ES-I3 (cell line): ENCODE data around the gene LIM2.
"Not testable (repeated sequence)": the region's sequence is repeated elsewhere in the genome, so short reads cannot be mapped to it uniquely, and the experiment has no call there.

Source experiments
- H3K36me3 ChIP-seq: 2 replicates; pipeline ENCODE4 v1.6.1; 2013; ENCODE audit warnings: mild to moderate bottlenecking, low read length, control low read depth, moderate library complexity; ENCODE audit not compliant: insufficient read depth
- H3K4me1 ChIP-seq: 2 replicates; pipeline ENCODE4 v1.6.1; 2013; ENCODE audit warnings: mild to moderate bottlenecking, control low read depth, low read length; ENCODE audit not compliant: insufficient read depth
- H3K9ac ChIP-seq: 2 replicates; pipeline ENCODE4 v1.6.1; 2013; ENCODE audit warnings: low read depth, mild to moderate bottlenecking, low read length, moderate library complexity
- H3K9me3 ChIP-seq: 2 replicates; pipeline ENCODE4 v1.6.1; 2013; ENCODE audit warnings: mild to moderate bottlenecking, low read length, moderate library complexity; ENCODE audit not compliant: control insufficient read depth, insufficient read depth

LIM2 gene

DNA sequence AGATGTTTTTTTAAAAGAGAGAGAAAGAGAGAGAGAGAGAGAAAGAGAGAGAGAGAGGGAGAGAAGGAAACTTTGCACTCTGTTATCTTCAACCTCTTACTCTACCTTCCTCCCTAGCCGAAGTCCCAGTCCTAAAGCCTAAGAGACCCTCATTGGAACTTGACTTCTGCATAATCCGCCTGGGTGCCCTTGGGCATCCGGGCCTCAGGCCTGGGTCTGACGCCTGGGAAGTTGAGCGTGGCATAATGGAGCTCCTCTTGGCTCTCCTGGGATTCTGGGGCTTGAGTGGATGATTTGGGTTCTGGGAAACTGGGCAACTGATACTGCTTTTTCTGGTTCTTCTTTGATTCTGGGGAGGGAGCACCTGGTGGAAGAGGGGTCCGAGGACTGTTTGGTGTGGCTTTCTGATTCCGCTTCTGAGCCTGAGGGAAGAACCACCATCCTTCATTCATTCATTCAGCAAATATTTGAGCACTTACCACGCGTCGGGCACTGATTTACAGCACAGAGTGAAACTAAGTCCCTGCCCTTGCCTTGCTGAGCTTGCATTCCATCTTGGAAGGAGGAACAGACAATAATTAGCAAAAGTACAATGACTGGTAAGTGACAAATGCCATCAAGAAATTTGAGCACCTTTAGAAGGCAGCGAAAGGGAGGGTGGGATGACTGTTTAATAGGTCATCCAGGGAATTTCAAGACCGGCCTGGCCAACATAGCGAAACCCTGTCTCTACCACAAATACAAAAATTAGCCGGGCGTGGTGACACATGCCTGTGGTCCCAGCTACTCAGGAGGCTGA, 23.4 kb upstream of the LIM2 start:
- peaks cover 18% of the 10 kb centered on the region; the same call in 1 of the 2 replicates for H3K4me1 ChIP-seq
- no peaks in the 10 kb centered on the region for H3K9me3 ChIP-seq
- no peak overlapping the region for H3K9ac ChIP-seq

DNA sequence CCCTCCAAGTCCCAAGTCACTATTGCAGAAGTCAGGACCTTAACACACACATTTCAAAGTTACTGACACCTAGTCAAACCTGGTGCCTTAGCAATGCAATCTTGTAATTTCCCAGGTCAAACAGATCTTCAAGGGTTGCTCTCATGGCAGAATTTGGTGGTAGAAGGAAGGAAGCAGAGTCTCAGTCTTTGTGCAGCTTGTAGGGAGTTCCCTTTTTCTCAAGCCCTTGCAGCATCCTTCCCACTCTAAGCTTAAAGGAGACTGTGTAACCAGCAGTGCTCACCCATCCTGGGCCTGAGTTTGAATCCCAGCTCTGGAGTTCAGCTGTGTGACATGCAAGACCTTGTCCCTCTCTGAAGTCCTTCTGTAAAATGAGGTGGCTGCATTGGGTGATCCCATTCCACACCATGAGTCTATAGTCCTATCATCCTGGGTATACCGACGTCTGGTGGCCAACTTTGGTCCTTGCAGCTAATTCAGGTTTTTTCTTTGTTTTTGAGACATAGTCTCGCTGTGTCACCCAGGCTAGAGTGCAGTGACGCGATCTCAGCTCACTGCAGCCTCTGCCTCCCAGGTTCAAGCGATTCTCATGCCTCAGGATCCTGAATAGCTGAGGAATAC, 19.8 kb upstream of the LIM2 start:
- Histone ChIP-seq H3K4me1 (peaks cover 18% of the 10 kb centered on the region; the same call in 1 of the 2 replicates), H3K36me3 (no peaks in the 10 kb centered on the region), H3K9me3 (peaks cover 3% of the 10 kb centered on the region; the same call in 1 of the 2 replicates), H3K9ac (no peak overlapping the region)

More for the DNA sequence above, 23.4 kb upstream of the LIM2 start:
- no peaks in the 10 kb centered on the region for H3K36me3 ChIP-seq

DNA sequence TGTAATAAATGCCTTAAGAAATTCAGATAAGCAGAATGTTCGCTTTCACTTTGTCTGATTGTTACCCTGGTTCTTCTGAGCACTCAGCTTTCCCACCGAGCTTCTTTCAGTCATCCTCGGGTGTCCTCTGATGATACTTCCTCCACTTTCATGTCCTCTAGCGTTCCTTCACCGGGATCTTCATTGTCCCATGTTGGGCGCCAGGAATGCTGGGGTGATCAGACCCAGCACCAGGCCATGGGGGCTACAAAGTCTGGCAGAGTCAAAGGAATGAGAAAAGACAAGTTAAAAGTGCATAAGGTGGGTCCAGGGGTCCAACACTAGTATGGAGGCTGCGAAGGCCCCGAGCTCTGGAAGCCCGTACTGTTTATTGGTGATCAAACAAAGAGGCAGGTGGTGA, 14.3 kb upstream of the LIM2 start:
- H3K4me1 ChIP-seq: no peaks in the 10 kb centered on the region
- no peak overlapping the region for H3K9ac ChIP-seq
- no peaks in the 10 kb centered on the region; the same call in 1 of the 2 replicates for H3K36me3 ChIP-seq
- H3K9me3 ChIP-seq: peaks cover 13% of the 10 kb centered on the region; the same call in 1 of the 2 replicates

DNA sequence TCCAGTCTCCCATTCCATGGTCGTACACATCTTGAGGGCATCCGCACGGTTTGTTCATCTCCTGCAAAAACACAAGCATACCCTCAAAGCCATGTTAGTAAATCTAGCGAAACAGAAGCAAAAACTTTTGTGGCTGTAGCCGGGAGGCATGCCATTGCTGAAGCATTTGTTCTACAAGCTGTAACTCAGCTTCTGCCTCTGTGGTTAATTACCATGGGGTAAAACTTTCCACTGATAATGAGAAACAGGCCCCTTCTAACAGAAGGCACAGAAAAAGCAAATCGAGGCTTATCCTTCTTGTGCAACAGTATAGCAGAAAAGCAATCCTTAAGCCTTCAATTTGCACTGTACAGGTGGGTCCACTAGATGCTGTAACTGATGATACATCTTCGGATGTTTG, 12.2 kb upstream of the LIM2 start:
- H3K9ac ChIP-seq, H3K4me1 ChIP-seq: not testable (repeated sequence)

DNA sequence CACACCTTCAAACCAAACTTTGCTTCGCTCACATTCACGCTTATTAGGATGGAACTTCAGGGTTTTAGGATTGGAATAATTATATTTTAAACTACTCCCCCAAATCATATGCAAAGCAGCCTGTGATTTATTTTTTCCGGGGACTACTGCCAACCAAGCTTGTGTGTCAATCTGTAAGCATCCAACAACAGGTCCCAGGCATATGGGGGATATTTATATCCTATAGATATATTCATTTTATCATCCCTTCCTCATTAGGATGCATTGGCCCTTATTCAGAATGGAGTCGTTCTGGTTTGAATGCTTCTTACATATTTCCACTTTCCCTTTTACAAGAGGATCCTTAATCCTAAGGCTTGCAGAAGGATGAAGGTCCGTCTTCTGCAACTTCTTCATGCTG, 11.5 kb upstream of the LIM2 start:
- Histone ChIP-seq H3K9ac (no peak overlapping the region), H3K36me3 (no peaks in the 10 kb centered on the region; the same call in 1 of the 2 replicates), H3K4me1 (no peaks in the 10 kb centered on the region), H3K9me3 (peaks cover 9% of the 10 kb centered on the region; the same call in 1 of the 2 replicates)

More for the DNA sequence above, 12.2 kb upstream of the LIM2 start:
- not testable (repeated sequence) for H3K36me3 ChIP-seq
- peaks cover 13% of the 10 kb centered on the region; the same call in 1 of the 2 replicates for H3K9me3 ChIP-seq

DNA sequence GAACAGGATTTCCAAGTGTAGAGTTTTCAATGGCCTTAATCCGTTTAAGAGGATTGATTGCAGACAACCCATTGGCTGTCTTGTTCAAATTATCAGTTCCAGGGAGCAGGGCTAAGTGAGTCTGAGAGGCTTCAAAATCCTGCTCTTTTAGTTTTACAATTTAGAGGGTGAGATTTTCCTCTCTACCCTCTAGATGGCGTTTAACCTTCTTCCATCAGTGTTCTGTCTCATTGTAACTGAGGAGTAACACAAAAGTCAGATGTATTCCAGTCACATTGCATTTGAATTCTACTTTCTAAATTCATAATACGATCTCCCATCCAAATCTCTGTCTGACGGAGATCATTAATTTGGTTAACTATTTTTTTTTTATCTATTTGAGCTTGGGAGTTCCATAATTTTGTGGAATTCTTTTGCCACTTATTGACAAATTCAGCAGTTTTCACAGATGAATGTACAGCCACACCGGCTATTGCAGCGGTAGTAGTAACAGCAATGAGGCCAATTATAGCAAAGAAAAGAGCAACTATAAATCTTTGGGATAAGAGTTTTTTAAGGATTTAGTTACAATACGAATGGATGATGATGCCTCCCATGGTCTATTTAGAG, 10.4 kb upstream of the LIM2 start:
- Histone ChIP-seq H3K36me3 (no peaks in the 10 kb centered on the region; the same call in 1 of the 2 replicates), H3K9ac (no peak overlapping the region), H3K9me3 (peaks cover 9% of the 10 kb centered on the region; the same call in 1 of the 2 replicates), H3K4me1 (no peaks in the 10 kb centered on the region)

DNA sequence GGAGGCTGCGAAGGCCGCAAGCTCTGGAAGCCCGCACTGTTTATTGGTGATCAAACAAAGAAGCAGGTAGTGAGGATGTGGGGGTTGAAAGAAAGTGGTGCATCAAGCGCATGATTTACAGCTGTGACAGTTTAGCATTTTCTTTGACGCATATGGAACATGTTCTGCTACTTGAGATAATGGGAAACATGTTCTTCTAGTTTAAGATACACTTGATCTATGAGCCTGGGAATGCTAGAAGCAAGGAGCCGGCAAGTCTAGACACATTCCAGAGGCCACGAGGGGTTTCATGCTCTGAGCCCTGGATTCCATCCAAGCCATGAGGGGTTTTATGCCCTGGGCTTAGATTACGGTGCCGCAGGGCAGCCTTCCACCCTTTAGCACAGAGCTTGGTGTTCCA, 9.7 kb upstream of the LIM2 start:
- H3K9me3 ChIP-seq, H3K9ac ChIP-seq, H3K4me1 ChIP-seq, H3K36me3 ChIP-seq: not testable (repeated sequence)

DNA sequence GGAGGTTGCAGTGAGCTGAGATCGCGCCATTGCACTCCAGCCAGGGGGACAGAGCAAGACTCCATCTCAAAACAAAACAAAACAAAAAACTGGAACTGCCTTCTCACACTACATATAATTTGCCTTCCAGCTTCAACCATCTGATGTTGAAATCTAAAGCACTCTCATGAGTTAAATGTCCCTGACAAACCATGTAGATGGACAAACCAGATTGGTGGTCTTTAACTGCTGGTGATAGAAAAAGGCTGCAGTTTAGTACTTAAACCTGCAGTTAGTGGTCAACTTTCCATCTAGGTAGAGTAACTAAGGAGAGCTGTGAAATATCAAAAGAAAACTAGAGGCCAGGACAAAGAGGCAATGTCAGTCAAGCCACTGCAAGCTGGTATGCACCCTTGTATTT, 8.4 kb upstream of the LIM2 start:
- Histone ChIP-seq H3K9ac (no peak overlapping the region), H3K36me3 (no peaks in the 10 kb centered on the region), H3K9me3 (no peaks in the 10 kb centered on the region), H3K4me1 (peaks cover 5% of the 10 kb centered on the region; the same call in 1 of the 2 replicates)

DNA sequence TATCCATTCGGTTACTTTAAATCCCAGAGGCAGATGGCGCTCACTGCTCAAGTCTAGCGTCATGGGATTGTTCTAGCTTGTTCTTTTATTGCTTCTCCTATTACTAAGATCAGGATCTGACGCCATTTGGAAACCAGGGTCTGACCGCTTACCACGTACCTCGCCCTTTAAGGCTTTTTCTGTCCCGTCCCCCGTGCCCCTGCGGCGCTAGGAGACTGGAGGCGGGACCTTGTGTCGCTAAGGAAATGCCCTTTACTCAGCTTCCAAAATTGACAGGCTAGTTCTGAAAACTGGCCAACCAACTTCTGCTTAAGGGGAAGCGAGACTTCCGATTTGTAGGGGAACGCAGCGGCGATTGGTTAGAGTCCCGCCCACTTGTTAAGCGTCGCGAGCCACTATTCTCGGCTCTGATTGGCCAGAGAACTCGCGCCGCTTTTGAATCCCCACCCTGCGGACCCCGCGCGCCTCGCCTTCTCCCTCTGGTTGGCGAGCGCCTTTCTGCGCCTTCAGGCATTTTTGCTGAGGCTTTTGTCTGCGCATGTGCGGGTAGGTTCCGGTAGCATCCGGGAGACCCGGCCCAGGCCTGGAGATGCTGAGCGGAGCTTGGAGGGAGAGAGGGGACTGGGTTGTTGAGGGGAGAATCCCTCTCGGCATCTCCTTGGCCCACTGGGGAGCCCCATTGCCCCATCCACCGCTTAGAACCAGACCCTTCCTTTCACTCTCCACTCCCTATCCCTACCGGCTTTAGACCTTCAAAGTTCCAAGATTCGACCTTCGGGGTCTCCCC, 6.5 kb upstream of the LIM2 start:
- no peaks in the 10 kb centered on the region for H3K9me3 ChIP-seq
- H3K4me1 ChIP-seq: peaks cover 7% of the 10 kb centered on the region; the same call in 1 of the 2 replicates
- peak overlapping the region; percentile 74 for H3K9ac ChIP-seq
- H3K36me3 ChIP-seq: no peaks in the 10 kb centered on the region

DNA sequence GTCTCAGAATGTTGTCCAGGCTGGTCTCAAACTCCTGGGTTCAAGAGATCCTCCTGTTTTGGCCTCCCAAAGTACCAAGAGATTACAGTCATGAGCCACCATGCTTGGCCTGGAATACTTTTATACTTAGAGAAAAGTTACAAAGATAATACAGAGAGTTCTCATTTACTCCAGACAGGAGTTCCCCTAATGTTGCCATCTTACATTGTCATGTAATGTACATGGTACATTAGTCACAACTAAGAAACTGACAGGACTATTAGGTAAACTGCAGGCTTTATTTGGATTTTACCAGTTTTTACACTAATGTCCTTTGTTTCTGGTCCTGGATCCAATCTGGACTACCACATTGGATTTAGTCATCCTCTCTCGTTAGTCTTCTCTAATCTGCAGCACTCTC, 4.9 kb upstream of the LIM2 start:
- Histone ChIP-seq H3K36me3 (no peaks in the 10 kb centered on the region), H3K9me3 (no peaks in the 10 kb centered on the region), H3K4me1 (peaks cover 7% of the 10 kb centered on the region; the same call in 1 of the 2 replicates), H3K9ac (no peak overlapping the region)

DNA sequence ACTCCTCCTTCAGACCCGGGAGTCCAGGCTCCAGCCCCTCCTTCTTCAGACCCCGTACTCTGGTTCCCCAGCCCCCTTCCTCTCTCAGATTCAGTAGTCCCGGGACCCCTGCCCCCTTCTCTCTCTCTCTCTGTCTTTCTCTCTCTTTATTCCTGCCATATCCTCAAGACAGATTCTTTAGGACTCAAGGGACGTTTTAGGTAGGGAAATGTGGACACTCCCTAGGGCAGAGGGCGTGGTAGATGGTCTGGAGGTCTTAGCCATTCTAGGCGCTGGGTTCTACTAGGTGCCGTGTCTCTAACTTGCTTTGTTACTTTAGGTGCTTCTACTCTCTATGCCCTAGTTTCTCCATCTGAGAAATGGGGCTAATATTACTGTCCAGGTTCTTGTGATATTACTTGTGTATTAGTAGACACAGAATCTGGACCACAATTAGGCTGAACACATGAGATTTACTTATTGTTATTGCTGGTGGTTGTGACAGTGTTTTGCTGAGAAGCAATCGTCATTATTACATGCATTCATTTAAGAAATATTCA, 3.4 kb upstream of the LIM2 start:
- peak overlapping the region; percentile 72; the same call in 1 of the 2 replicates for H3K9ac ChIP-seq
- peaks cover 7% of the 10 kb centered on the region; the same call in 1 of the 2 replicates for H3K4me1 ChIP-seq
- no peaks in the 10 kb centered on the region for H3K9me3 ChIP-seq
- no peaks in the 10 kb centered on the region for H3K36me3 ChIP-seq

DNA sequence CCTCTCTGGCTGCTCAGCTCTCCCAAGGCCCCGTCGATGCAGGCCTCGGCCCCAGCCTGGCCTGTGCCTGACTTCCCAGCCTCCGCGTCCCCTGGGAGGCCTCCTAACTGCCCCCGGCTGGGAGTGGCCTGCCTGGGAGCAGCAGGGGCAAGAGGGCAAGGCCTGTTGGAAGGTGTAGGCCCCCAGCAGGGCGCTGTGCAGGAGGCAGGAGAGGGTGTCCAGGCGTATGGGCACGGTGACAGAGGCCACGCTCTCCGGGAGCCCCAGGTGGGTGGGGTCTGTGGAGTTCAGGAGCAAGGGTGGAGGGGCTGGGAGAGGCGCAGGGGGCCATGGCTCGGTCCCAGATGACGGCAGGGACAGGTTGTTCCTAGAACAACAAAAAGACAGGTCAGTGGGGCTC, 1.4 kb upstream of the LIM2 start:
- Histone ChIP-seq H3K9me3 (no peaks in the 10 kb centered on the region), H3K36me3 (no peaks in the 10 kb centered on the region), H3K4me1 (peaks cover 7% of the 10 kb centered on the region; the same call in 1 of the 2 replicates), H3K9ac (no peak overlapping the region)

DNA sequence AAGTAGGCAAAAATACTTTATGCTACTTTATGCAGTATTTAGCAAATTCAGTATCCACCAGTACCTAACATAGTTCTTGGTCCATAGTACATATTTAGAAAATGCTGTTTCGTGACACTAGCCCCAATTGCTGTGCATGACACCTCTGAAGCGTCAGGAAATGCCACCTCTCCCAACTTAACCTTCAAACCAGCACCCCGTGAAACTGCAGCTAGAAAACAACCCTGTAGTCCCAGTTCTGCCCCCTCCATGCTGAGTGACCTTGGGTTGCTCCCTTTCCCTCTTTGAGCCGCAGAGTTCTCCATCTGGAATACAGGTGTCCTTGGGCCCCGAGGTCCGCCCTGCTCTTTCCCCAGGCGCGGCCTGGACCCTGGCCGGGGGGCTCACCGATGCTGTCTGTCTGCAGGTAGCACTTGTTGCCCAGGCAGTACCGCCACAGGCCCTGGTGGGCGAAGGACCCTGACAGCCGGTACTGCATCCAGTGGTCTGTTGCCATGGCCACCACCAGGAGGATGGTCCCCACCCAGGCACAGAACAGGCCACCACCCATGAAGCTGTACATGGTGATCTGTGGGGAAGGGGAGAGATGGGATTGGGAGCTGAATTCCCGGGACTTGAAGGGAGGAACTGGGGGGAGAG, 773 bp downstream of the LIM2 start:
- no peaks in the 10 kb centered on the region for H3K9me3 ChIP-seq
- no peaks in the 10 kb centered on the region for H3K36me3 ChIP-seq
- no peak overlapping the region for H3K9ac ChIP-seq
- H3K4me1 ChIP-seq: peaks cover 4% of the 10 kb centered on the region; the same call in 1 of the 2 replicates
